SK-N-SH treated with all-trans-retinoic acid at 6 μM for 48 hours (cell line): ENCODE data around the gene POU2AF3.
"Not testable (repeated sequence)": the region's sequence is repeated elsewhere in the genome, so short reads cannot be mapped to it uniquely, and the experiment has no call there.

Experiments used
- ATAC-seq: fragments of 200-7000 bp; cut with Tn5 transposase; 3 replicates; pipeline ENCODE4 v1.9.1; 2020; ENCODE audit warnings: mild to moderate bottlenecking, moderate library complexity
- CSDC2 ChIP-seq: fragments of 250-450 bp; sonication (Bioruptor Pico); IDR thresholded peaks from 2 replicates; pipeline ENCODE4 v1.5.0; 2020; ENCODE audit warnings: mild to moderate bottlenecking, moderate library complexity
- ESRRG ChIP-seq: fragments of 250-450 bp; sonication (Bioruptor Pico); IDR thresholded peaks from 2 replicates; pipeline ENCODE4 v1.6.1; 2021; ENCODE audit warnings: mild to moderate bottlenecking
- GLIS3 ChIP-seq: fragments of 250-450 bp; sonication (Bioruptor Pico); IDR thresholded peaks from 2 replicates; pipeline ENCODE4 v1.5.0; 2020; ENCODE audit warnings: mild to moderate bottlenecking, moderate library complexity
- ISL1 ChIP-seq: fragments of 250-450 bp; sonication (Bioruptor Pico); IDR thresholded peaks from 2 replicates; pipeline ENCODE4 v2.1.2; 2022; ENCODE audit warnings: mild to moderate bottlenecking, moderate library complexity
- OSR1 ChIP-seq: fragments of 250-450 bp; sonication (Bioruptor Pico); IDR thresholded peaks from 2 replicates; pipeline ENCODE4 v1.8.0; 2022; ENCODE audit warnings: moderate library complexity, mild to moderate bottlenecking, inconsistent platforms
- PPARA ChIP-seq: fragments of 250-450 bp; sonication (Bioruptor Pico); IDR thresholded peaks from 2 replicates; pipeline ENCODE4 v1.5.0; 2020; ENCODE audit warnings: mild to moderate bottlenecking, borderline replicate concordance
- RARB ChIP-seq: fragments of 250-450 bp; sonication (Bioruptor Pico); IDR thresholded peaks from 2 replicates; pipeline ENCODE4 v1.8.0; 2021; ENCODE audit warnings: mild to moderate bottlenecking, moderate library complexity
- SNAI2 ChIP-seq: fragments of 250-450 bp; sonication (Bioruptor Pico); IDR thresholded peaks from 2 replicates; pipeline ENCODE4 v1.5.0; 2020; ENCODE audit warnings: mild to moderate bottlenecking, moderate library complexity
- TCF4 ChIP-seq: fragments of 250-450 bp; sonication (Bioruptor Pico); IDR thresholded peaks from 2 replicates; pipeline ENCODE4 v1.8.0; 2021; ENCODE audit warnings: mild to moderate bottlenecking, moderate library complexity, borderline replicate concordance
- TOX ChIP-seq: fragments of 250-450 bp; sonication (Bioruptor Pico); IDR thresholded peaks from 2 replicates; pipeline ENCODE4 v1.8.0; 2021; ENCODE audit warnings: mild to moderate bottlenecking, moderate library complexity, borderline replicate concordance
- ZFP3 ChIP-seq: fragments of 250-450 bp; sonication (Bioruptor Pico); IDR thresholded peaks from 2 replicates; pipeline ENCODE4 v1.5.0; 2020; ENCODE audit warnings: mild to moderate bottlenecking, moderate library complexity
- ZFP30 ChIP-seq: fragments of 450-650 bp; formaldehyde crosslinking; IDR thresholded peaks from 2 replicates; pipeline ENCODE4 v1.5.0; 2022; ENCODE audit warnings: mild to moderate bottlenecking, moderate library complexity
- ZNF565 ChIP-seq: fragments of 450-650 bp; formaldehyde crosslinking; conservative IDR thresholded peaks from 2 replicates; pipeline ENCODE4 v1.5.0; 2020; ENCODE audit warnings: low read depth, mild to moderate bottlenecking, moderate library complexity
- ZNF70 ChIP-seq: fragments of 450-650 bp; formaldehyde crosslinking; IDR thresholded peaks from 2 replicates; pipeline ENCODE4 v1.5.0; 2020; ENCODE audit warnings: mild to moderate bottlenecking, moderate library complexity
- ZNF8 ChIP-seq: fragments of 450-650 bp; formaldehyde crosslinking; IDR thresholded peaks from 2 replicates; pipeline ENCODE4 v1.5.0; 2020; ENCODE audit warnings: mild to moderate bottlenecking, moderate library complexity
- TF ChIP-seq, protein P1 (sequence below): fragments of 250-450 bp; sonication (Bioruptor Pico); IDR thresholded peaks from 2 replicates; pipeline ENCODE4 v1.8.0; 2020; ENCODE audit warnings: mild to moderate bottlenecking, moderate library complexity, borderline replicate concordance
- TF ChIP-seq, protein P2 (sequence below): fragments of 250-450 bp; sonication (Bioruptor Pico); IDR thresholded peaks from 2 replicates; pipeline ENCODE4 v1.5.1; 2021; ENCODE audit warnings: mild to moderate bottlenecking, moderate library complexity
- TF ChIP-seq, protein P3 (sequence below): fragments of 250-450 bp; sonication (Bioruptor Pico); IDR thresholded peaks from 2 replicates; pipeline ENCODE4 v1.5.0; 2020; ENCODE audit warnings: mild to moderate bottlenecking, moderate library complexity
- TF ChIP-seq, protein P4 (sequence below): fragments of 250-450 bp; sonication (Bioruptor Pico); IDR thresholded peaks from 2 replicates; pipeline ENCODE4 v1.5.1; 2020; ENCODE audit warnings: low read depth, mild to moderate bottlenecking, moderate library complexity

Gene POU2AF3

DNA sequence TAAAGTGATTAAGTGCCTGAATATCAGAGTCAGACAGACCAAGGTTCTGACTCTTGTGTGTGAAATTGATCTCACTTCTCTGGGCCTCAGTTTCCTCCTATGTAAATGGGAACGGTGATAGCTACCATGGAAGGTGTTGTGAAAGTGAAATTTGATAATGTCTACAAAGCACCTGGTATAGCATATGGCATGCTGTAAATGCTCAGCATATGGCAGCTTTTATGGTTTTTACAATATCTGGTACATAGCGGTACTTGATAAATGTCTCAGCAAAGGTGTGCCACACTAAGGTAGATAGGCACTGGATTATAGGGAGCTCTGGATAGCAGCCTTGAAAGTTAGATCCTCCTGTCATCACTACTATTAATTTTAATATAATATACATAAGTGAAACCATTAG lies 32.9 kb upstream of the POU2AF3 start:
- no peak for ATAC-seq
- TF ChIP-seq ESRRG (CRISPR knock-in tag): no peak
- TF ChIP-seq, protein P1, sequence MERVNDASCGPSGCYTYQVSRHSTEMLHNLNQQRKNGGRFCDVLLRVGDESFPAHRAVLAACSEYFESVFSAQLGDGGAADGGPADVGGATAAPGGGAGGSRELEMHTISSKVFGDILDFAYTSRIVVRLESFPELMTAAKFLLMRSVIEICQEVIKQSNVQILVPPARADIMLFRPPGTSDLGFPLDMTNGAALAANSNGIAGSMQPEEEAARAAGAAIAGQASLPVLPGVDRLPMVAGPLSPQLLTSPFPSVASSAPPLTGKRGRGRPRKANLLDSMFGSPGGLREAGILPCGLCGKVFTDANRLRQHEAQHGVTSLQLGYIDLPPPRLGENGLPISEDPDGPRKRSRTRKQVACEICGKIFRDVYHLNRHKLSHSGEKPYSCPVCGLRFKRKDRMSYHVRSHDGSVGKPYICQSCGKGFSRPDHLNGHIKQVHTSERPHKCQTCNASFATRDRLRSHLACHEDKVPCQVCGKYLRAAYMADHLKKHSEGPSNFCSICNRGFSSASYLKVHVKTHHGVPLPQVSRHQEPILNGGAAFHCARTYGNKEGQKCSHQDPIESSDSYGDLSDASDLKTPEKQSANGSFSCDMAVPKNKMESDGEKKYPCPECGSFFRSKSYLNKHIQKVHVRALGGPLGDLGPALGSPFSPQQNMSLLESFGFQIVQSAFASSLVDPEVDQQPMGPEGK (CRISPR knock-in tag): no peak

DNA sequence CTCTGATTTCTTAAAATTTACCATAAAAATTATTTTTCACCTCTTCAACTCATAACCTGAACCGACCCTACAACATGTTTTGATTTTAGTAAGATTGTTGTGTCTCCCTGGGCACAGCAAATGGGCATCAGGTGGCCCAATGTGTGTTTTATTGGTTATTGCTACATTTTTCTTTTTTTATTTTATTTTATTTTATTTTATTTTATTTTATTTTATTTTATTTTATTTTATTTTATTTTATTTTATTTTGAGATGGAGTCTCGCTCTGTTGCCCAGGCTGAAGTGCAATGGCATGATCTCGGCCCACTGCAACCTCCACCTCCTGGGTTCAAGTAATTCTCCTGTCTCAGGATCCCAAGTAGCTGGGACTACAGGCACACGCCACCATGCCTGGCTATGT lies 30.0 kb upstream of the POU2AF3 start:
- not testable (repeated sequence) for ATAC-seq

DNA sequence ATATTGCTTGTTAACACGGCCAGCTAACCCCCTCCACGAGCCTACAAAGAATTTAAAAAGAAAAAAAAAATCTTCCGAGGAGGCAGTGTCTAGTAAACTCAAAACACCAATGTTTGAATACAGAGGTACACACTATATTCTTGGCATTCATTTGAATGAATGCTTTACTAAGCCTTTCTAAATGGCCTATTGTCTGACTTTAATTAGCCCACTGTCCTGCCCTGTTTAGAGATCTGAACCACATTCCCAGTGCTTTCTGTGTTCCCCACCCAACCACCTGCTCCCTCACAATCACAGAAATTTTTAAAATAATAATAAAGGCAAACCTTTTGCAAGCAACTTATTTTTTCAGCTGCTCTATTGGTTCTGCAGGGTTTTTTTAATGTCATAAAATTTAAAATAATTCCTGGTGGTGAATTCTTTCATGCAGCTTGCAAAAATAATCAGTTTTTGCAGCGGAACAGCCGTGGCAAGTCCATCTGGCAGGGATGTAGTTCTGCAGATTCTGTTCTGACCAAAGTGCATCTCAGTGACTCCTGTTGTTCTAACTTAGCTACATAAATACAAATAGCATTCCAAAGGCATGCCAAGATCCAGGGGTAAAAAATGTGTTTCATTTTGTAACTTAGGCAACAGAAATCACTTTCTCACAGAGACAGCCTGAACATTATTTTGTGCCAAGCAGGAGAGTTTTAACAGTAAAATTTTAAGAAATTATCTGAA lies 29.0 kb upstream of the POU2AF3 start:
- TF ChIP-seq ZNF70 (CRISPR knock-in tag) (no peak), TOX (CRISPR knock-in tag) (no peak), ZFP30 (CRISPR knock-in tag) (no peak), ZFP3 (CRISPR knock-in tag) (no peak), PPARA (CRISPR knock-in tag) (no peak), TCF4 (CRISPR knock-in tag) (no peak), SNAI2 (CRISPR knock-in tag) (no peak)
- TF ChIP-seq, protein P2, sequence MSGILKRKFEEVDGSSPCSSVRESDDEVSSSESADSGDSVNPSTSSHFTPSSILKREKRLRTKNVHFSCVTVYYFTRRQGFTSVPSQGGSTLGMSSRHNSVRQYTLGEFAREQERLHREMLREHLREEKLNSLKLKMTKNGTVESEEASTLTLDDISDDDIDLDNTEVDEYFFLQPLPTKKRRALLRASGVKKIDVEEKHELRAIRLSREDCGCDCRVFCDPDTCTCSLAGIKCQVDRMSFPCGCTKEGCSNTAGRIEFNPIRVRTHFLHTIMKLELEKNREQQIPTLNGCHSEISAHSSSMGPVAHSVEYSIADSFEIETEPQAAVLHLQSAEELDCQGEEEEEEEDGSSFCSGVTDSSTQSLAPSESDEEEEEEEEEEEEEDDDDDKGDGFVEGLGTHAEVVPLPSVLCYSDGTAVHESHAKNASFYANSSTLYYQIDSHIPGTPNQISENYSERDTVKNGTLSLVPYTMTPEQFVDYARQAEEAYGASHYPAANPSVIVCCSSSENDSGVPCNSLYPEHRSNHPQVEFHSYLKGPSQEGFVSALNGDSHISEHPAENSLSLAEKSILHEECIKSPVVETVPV (CRISPR knock-in tag): no peak
- TF ChIP-seq, protein P3, sequence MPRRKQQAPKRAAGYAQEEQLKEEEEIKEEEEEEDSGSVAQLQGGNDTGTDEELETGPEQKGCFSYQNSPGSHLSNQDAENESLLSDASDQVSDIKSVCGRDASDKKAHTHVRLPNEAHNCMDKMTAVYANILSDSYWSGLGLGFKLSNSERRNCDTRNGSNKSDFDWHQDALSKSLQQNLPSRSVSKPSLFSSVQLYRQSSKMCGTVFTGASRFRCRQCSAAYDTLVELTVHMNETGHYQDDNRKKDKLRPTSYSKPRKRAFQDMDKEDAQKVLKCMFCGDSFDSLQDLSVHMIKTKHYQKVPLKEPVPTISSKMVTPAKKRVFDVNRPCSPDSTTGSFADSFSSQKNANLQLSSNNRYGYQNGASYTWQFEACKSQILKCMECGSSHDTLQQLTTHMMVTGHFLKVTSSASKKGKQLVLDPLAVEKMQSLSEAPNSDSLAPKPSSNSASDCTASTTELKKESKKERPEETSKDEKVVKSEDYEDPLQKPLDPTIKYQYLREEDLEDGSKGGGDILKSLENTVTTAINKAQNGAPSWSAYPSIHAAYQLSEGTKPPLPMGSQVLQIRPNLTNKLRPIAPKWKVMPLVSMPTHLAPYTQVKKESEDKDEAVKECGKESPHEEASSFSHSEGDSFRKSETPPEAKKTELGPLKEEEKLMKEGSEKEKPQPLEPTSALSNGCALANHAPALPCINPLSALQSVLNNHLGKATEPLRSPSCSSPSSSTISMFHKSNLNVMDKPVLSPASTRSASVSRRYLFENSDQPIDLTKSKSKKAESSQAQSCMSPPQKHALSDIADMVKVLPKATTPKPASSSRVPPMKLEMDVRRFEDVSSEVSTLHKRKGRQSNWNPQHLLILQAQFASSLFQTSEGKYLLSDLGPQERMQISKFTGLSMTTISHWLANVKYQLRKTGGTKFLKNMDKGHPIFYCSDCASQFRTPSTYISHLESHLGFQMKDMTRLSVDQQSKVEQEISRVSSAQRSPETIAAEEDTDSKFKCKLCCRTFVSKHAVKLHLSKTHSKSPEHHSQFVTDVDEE: no peak
- TF ChIP-seq, all 23 proteins: peak for 0

DNA sequence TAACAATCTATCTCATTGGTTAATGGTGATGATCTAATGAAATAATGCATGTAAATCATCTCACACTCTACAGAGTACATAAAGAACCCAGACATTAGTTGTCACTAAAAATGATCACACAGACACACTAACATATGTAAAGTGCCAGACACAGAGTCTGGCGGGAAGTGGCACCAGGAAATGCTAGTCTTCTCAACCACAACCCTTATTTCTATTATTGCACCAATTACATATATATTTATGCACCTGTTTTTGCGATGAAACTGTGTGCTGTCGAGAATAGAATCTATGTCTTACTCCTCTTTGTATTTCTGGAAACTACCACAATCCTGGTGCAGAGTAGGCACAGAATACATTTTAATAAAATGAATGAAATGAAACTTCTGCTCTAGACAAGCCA lies 25.9 kb upstream of the POU2AF3 start:
- TF ChIP-seq CSDC2 (no peak), RARB (CRISPR knock-in tag) (no peak), ZNF8 (CRISPR knock-in tag) (no peak), ZNF565 (no peak), OSR1 (CRISPR knock-in tag) (no peak), GLIS3 (no peak), ZNF70 (CRISPR knock-in tag) (no peak), ESRRG (CRISPR knock-in tag) (no peak), TOX (CRISPR knock-in tag) (no peak), ISL1 (CRISPR knock-in tag) (no peak), ZFP3 (CRISPR knock-in tag) (no peak)
- TF ChIP-seq, protein P4, sequence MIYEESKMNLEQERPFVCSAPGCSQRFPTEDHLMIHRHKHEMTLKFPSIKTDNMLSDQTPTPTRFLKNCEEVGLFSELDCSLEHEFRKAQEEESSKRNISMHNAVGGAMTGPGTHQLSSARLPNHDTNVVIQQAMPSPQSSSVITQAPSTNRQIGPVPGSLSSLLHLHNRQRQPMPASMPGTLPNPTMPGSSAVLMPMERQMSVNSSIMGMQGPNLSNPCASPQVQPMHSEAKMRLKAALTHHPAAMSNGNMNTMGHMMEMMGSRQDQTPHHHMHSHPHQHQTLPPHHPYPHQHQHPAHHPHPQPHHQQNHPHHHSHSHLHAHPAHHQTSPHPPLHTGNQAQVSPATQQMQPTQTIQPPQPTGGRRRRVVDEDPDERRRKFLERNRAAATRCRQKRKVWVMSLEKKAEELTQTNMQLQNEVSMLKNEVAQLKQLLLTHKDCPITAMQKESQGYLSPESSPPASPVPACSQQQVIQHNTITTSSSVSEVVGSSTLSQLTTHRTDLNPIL (CRISPR knock-in tag): no peak
- TF ChIP-seq, all 23 proteins: peak for 0
- ATAC-seq: no peak

More for the DNA sequence above, 29.0 kb upstream of the POU2AF3 start:
- ATAC-seq: no peak

DNA sequence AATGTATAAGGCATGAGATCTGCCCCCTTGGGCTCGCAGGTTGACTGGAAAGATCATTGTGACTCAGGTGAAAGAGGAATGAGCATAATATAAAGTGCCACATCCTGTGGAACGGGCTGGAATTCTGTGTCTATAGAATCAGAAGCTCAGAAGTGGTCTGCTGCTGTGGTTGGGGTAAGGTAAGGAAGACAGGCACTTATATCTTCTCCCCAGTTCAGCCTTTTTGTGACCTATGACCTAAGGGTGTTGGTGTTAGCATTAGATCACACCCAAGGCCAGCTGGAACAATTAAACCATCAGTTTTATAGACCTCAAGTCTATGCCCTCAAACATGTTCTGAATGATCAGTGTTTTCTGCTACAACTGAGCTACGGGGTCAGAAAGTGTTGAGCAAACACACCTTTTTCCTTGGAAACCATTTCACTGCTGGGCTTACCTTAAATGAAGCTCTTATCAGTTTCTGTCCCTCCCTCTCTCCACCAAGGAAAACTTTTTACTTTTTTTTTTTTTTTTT lies 15.7 kb upstream of the POU2AF3 start:
- no peak for ATAC-seq
- TF ChIP-seq, protein P4 (CRISPR knock-in tag): no peak
- TF ChIP-seq PPARA (CRISPR knock-in tag) (no peak), ISL1 (CRISPR knock-in tag) (no peak), ZNF565 (no peak)
